Hepatocyte (in vitro differentiated cells): ENCODE data around the gene USP47.

Experiments used
- EZH2phosphoT487 ChIP-seq: fragments of 200-600 bp; sonication (generic); IDR thresholded peaks from one replicate; pipeline ENCODE4 v1.6.1; 2018; ENCODE audit warnings: antibody characterized with exemption, mild to moderate bottlenecking, low read depth, moderate library complexity; ENCODE audit not compliant: unreplicated experiment, severe bottlenecking
- TF ChIP-seq, protein P1 (sequence below): fragments of 200-600 bp; sonication (generic); IDR thresholded peaks from 2 replicates; pipeline ENCODE4 v1.5.1; 2016; ENCODE audit warnings: antibody characterized with exemption, mild to moderate bottlenecking; ENCODE audit not compliant: poor library complexity

DNA sequence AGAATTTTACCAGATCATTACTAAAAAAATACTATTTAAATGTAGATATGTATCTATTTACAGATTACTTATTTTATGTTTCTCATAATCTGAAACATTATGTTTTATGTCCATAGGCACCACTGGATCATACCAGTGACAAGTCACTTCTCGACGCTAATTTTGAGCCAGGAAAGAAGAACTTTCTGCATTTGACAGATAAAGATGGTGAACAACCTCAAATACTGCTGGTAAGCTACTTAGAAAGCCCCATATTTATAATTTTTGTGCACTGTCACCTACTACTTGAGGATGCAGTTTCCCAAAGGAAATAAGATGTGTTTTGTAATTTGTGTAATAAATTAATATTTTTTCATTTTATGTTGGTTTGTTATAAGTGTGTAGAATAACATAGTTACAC is 42.6 kb downstream of the USP47 start:
- TF ChIP-seq, protein P1, sequence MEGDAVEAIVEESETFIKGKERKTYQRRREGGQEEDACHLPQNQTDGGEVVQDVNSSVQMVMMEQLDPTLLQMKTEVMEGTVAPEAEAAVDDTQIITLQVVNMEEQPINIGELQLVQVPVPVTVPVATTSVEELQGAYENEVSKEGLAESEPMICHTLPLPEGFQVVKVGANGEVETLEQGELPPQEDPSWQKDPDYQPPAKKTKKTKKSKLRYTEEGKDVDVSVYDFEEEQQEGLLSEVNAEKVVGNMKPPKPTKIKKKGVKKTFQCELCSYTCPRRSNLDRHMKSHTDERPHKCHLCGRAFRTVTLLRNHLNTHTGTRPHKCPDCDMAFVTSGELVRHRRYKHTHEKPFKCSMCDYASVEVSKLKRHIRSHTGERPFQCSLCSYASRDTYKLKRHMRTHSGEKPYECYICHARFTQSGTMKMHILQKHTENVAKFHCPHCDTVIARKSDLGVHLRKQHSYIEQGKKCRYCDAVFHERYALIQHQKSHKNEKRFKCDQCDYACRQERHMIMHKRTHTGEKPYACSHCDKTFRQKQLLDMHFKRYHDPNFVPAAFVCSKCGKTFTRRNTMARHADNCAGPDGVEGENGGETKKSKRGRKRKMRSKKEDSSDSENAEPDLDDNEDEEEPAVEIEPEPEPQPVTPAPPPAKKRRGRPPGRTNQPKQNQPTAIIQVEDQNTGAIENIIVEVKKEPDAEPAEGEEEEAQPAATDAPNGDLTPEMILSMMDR: no peak
- no peak for TF ChIP-seq EZH2phosphoT487
